Measurements from ENCODE around the gene CASP12. TPM values are rescaled to one million over a fixed set of nuclear protein-coding genes. Genes with fewer than 3 reads are reported as not detected.

The CASP12 gene
- total RNA-seq, 2 experiments from 2014 or later = not detected

GRCh38 chr11:104876861-104877431 is 21.3 kb downstream of the CASP12 start:
- POLR2A ChIA-PET = no interaction called here

DNA sequence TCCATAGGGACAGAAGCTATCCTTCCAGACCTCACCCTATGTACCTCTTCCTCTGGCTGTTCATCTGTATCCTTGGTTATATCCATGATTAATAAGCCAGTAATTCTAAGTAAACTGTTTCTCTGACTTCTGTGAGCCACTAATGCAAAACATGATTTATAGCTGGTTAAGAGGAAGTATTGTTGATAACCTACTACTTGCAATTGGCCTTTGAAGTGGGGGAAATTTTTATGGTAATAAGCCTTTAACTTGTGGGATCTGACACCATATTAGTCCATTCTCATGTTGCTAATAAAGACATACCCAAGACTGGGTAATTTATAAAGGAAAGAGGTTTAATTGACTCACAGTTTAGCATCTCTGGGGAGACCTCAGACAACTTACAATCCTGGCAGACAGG is 21.9 kb downstream of the CASP12 start:
- no peak for DNase-seq
- H3K4me3 Mint-ChIP-seq = peak overlapping the region; percentile 75
- H3K27ac Mint-ChIP-seq = peak overlapping the region; percentile 94
- peaks cover 9% of the 10 kb centered on the region for H3K9me3 Mint-ChIP-seq
- H3K36me3 Mint-ChIP-seq = peaks cover 41% of the 10 kb centered on the region
- H3K27me3 Mint-ChIP-seq = no peaks in the 10 kb centered on the region
- ATAC-seq (ENCODE audit: low read depth) = no peak
- POLR2A ChIA-PET = interaction anchor here (0.6 kb wide), 1 partner anchor 41 kb away, joined by 3 read pairs; no protein-coding TSS in a partner anchor
- H3K4me1 Mint-ChIP-seq = peaks cover 31% of the 10 kb centered on the region

More at GRCh38 chr11:104876861-104877431, 21.3 kb downstream of the CASP12 start:
- DNase-seq (no peak), ATAC-seq (ENCODE audit: low read depth) (peak; percentile 88)
- peaks cover 31% of the 10 kb centered on the region for H3K4me1 Mint-ChIP-seq
- peaks cover 9% of the 10 kb centered on the region for H3K9me3 Mint-ChIP-seq
- peak overlapping the region; percentile 94 for H3K27ac Mint-ChIP-seq
- H3K4me3 Mint-ChIP-seq = peak overlapping the region; percentile 75
- peaks cover 42% of the 10 kb centered on the region for H3K36me3 Mint-ChIP-seq
- no peaks in the 10 kb centered on the region for H3K27me3 Mint-ChIP-seq

- Mint-ChIP-seq H3K27me3 (no peaks in the 10 kb centered on the region), H3K36me3 (peaks cover 23% of the 10 kb centered on the region), H3K4me3 (no peak overlapping the region), H3K4me1 (peaks cover 31% of the 10 kb centered on the region), H3K9me3 (peaks cover 4% of the 10 kb centered on the region), H3K27ac (no peak overlapping the region)
- ATAC-seq (ENCODE audit: low read depth) (no peak), DNase-seq (no peak)
- POLR2A ChIA-PET = no interaction called here
Observed at GRCh38 chr11:104873252-104873651, 25.0 kb downstream of the CASP12 start.

- ATAC-seq (ENCODE audit: low read depth) (no peak), DNase-seq (no peak)
- Mint-ChIP-seq H3K36me3 (peaks cover 16% of the 10 kb centered on the region), H3K27ac (no peak overlapping the region), H3K27me3 (no peaks in the 10 kb centered on the region), H3K4me1 (peaks cover 24% of the 10 kb centered on the region), H3K9me3 (peaks cover 2% of the 10 kb centered on the region), H3K4me3 (no peak overlapping the region)
- POLR2A ChIA-PET = no interaction called here
Observed at GRCh38 chr11:104872393-104872792, 25.9 kb downstream of the CASP12 start.

DNA sequence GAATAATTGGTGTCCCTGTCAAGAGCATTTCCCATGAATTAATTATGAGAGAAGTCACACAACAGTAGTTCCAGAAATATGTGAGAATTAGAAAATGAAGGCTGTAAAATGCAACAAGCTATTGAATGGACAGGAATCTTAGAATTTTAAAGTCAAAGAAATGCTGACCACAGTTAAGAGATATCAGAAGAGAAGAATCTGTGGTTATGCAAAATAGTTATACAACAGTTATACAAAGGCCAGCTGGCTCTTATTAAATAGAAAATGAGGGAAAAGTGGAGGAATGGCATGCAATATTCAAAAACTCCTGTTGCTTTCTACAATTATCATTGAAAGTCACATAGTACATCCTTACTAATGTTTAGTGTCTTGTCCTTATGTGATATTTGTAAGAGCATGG is 27.4 kb downstream of the CASP12 start:
- H3K27ac Mint-ChIP-seq = no peak overlapping the region
- no peaks in the 10 kb centered on the region for H3K27me3 Mint-ChIP-seq
- ATAC-seq (ENCODE audit: low read depth) (no peak), DNase-seq (no peak)
- POLR2A ChIA-PET = no interaction called here
- H3K9me3 Mint-ChIP-seq = no peaks in the 10 kb centered on the region
- no peak overlapping the region for H3K4me3 Mint-ChIP-seq
- peaks cover 14% of the 10 kb centered on the region for H3K36me3 Mint-ChIP-seq
- H3K4me1 Mint-ChIP-seq = peaks cover 12% of the 10 kb centered on the region

DNA sequence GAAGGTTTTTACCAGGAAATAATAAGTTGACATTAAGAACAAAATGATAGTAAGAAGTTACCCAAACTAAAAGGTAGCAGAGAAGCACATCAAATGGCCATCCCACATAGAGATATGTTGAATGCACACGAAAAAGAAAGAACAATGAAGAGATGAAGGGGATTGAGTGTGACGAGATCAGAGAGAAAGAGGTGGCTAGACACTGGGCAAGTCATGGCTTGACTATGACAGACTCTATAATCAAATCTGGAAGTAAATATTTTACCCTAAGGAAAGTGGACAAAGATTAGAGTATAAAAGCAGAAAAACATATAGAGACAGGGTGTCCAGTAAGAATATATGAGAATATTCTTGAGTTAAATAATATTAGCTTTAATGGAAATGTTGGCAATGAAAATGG is 31.4 kb downstream of the CASP12 start:
- ATAC-seq (ENCODE audit: low read depth) (no peak), DNase-seq (no peak)
- Mint-ChIP-seq H3K36me3 (peaks cover 6% of the 10 kb centered on the region), H3K4me3 (no peak overlapping the region), H3K4me1 (peaks cover 6% of the 10 kb centered on the region), H3K9me3 (peaks cover 5% of the 10 kb centered on the region), H3K27me3 (no peaks in the 10 kb centered on the region), H3K27ac (no peak overlapping the region)
- POLR2A ChIA-PET = no interaction called here

- peak overlapping the region; percentile 72 for H3K27ac Mint-ChIP-seq
- no peaks in the 10 kb centered on the region for H3K27me3 Mint-ChIP-seq
- DNase-seq (no peak), ATAC-seq (ENCODE audit: low read depth) (peak; percentile 58)
- H3K9me3 Mint-ChIP-seq = peaks cover 2% of the 10 kb centered on the region
- peak overlapping the region; percentile 17 for H3K4me3 Mint-ChIP-seq
- POLR2A ChIA-PET = no interaction called here
- peaks cover 15% of the 10 kb centered on the region for H3K4me1 Mint-ChIP-seq
- H3K36me3 Mint-ChIP-seq = peaks cover 1% of the 10 kb centered on the region
Observed at GRCh38 chr11:104858882-104859775, 39.1 kb downstream of the CASP12 start.

GRCh38 chr11:104856607-104857006 is 41.7 kb downstream of the CASP12 start:
- POLR2A ChIA-PET = no interaction called here

DNA sequence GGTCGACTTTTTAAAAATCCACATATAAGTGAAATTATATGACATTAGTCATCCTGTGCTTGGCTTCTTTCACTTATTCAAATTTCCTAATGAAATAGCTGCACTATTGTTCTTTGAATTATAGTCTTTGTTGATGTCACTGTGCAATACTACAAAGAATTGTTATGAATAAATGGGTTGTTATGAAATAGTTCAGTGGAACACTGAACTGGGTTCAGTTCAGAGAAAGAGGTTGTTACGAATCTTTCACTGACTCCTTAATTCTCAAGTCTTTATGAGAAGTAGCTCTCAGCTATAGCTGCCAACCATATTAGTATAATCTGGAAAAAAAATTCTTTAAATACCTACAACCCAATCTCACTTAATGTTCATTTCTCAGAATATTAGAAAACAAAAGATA is 42.3 kb downstream of the CASP12 start:
- H3K36me3 Mint-ChIP-seq = peaks cover 2% of the 10 kb centered on the region
- no peaks in the 10 kb centered on the region for H3K27me3 Mint-ChIP-seq
- peaks cover 4% of the 10 kb centered on the region for H3K9me3 Mint-ChIP-seq
- no peak for ATAC-seq (ENCODE audit: low read depth)
- no peak overlapping the region for H3K4me3 Mint-ChIP-seq
- POLR2A ChIA-PET = no interaction called here
- peaks cover 13% of the 10 kb centered on the region for H3K4me1 Mint-ChIP-seq
- no peak for DNase-seq
- H3K27ac Mint-ChIP-seq = no peak overlapping the region

More at GRCh38 chr11:104856607-104857006, 41.7 kb downstream of the CASP12 start:
- Mint-ChIP-seq H3K4me1 (peaks cover 13% of the 10 kb centered on the region), H3K4me3 (no peak overlapping the region), H3K9me3 (peaks cover 4% of the 10 kb centered on the region), H3K27ac (no peak overlapping the region), H3K27me3 (no peaks in the 10 kb centered on the region), H3K36me3 (peaks cover 2% of the 10 kb centered on the region)
- ATAC-seq (ENCODE audit: low read depth) (no peak), DNase-seq (no peak)

DNA sequence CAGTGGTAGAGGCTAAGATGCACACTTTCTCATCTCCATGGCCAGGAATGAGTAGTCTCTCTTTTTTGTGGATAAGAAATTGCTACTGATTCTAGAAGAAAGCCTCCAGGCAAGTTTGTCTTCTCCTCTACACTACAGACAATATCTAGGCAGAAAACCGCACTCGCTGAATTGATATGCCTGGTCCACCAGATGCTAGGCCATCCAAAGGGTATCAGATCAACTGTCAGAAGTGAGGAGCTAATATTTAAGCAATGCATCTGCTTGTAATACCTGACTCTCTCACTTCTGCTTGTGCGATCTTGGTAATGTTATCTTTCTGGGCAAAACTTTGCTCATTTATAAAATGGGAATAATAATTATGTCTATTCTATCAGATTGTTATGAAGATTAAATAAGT is 45.0 kb downstream of the CASP12 start:
- Mint-ChIP-seq H3K4me3 (no peak overlapping the region), H3K27ac (no peak overlapping the region), H3K27me3 (no peaks in the 10 kb centered on the region), H3K36me3 (peaks cover 2% of the 10 kb centered on the region), H3K4me1 (peaks cover 4% of the 10 kb centered on the region), H3K9me3 (peaks cover 4% of the 10 kb centered on the region)
- DNase-seq (no peak), ATAC-seq (ENCODE audit: low read depth) (no peak)
- POLR2A ChIA-PET = no interaction called here

- no peaks in the 10 kb centered on the region for H3K4me1 Mint-ChIP-seq
Observed at GRCh38 chr11:104852811-104853210, 45.4 kb downstream of the CASP12 start.

GRCh38 chr11:104846216-104846615 is 52.0 kb downstream of the CASP12 start:
- ATAC-seq (ENCODE audit: low read depth) = no peak
- Mint-ChIP-seq H3K4me3 (no peak overlapping the region), H3K9me3 (peaks cover 5% of the 10 kb centered on the region), H3K27ac (no peak overlapping the region), H3K27me3 (no peaks in the 10 kb centered on the region), H3K36me3 (peaks cover 2% of the 10 kb centered on the region), H3K4me1 (no peaks in the 10 kb centered on the region)
- POLR2A ChIA-PET = no interaction called here
- DNase-seq = no peak

More at GRCh38 chr11:104852811-104853210, 45.4 kb downstream of the CASP12 start:
- Mint-ChIP-seq H3K27me3 (no peaks in the 10 kb centered on the region), H3K27ac (no peak overlapping the region), H3K4me3 (no peak overlapping the region), H3K9me3 (peaks cover 4% of the 10 kb centered on the region), H3K36me3 (peaks cover 1% of the 10 kb centered on the region)
- POLR2A ChIA-PET = no interaction called here
- ATAC-seq (ENCODE audit: low read depth) (no peak), DNase-seq (no peak)

GRCh38 chr11:104844451-104844850 is 53.8 kb downstream of the CASP12 start:
- peaks cover 6% of the 10 kb centered on the region for H3K9me3 Mint-ChIP-seq
- no peak overlapping the region for H3K27ac Mint-ChIP-seq
- no peaks in the 10 kb centered on the region for H3K4me1 Mint-ChIP-seq

More at GRCh38 chr11:104844451-104844850, 53.8 kb downstream of the CASP12 start:
- DNase-seq = no peak
- peaks cover 2% of the 10 kb centered on the region for H3K36me3 Mint-ChIP-seq
- no peak overlapping the region for H3K4me3 Mint-ChIP-seq
- ATAC-seq (ENCODE audit: low read depth) = no peak
- no peaks in the 10 kb centered on the region for H3K27me3 Mint-ChIP-seq
- POLR2A ChIA-PET = interaction anchor here (0.5 kb wide), 1 partner anchor 653 kb away, joined by 4 read pairs; no protein-coding TSS in a partner anchor
